OCI-LY3 (cell line): ENCODE results near the gene CREB5.

Experiments used
- EZH2phosphoT487 ChIP-seq: fragments of 200-600 bp; shearing (Covaris generic); IDR thresholded peaks from 2 replicates; pipeline ENCODE4 v1.6.1; 2018; ENCODE audit warnings: antibody characterized with exemption, mixed run types, low read depth
- TF ChIP-seq, protein P1 (sequence below): fragments of 200-600, 300-600 bp; sonication (generic); IDR thresholded peaks from 2 replicates; pipeline ENCODE4 v1.5.1; 2014; ENCODE audit warnings: antibody characterized with exemption, low read length, low read depth

DNA sequence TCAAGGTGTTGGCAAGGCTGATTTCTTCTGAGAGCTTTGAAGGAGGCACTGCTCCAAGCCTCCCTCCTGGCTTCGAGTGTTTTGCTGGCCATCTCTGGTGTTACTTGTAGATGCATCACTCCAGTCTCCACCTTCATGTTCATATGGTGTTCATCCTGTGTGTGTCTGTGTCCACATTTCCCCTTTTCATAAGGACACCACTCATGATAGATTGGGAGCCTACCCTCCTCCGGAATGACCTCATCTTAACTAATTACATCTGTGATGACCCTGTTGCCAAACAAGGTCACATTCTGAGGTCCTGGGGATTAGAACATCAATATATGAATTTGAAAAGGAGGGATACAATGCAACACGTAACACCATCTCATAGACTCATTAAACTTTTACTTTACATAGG lies 119.0 kb downstream of the CREB5 start:
- no peak for TF ChIP-seq EZH2phosphoT487
- TF ChIP-seq, protein P1, sequence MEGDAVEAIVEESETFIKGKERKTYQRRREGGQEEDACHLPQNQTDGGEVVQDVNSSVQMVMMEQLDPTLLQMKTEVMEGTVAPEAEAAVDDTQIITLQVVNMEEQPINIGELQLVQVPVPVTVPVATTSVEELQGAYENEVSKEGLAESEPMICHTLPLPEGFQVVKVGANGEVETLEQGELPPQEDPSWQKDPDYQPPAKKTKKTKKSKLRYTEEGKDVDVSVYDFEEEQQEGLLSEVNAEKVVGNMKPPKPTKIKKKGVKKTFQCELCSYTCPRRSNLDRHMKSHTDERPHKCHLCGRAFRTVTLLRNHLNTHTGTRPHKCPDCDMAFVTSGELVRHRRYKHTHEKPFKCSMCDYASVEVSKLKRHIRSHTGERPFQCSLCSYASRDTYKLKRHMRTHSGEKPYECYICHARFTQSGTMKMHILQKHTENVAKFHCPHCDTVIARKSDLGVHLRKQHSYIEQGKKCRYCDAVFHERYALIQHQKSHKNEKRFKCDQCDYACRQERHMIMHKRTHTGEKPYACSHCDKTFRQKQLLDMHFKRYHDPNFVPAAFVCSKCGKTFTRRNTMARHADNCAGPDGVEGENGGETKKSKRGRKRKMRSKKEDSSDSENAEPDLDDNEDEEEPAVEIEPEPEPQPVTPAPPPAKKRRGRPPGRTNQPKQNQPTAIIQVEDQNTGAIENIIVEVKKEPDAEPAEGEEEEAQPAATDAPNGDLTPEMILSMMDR: no peak
